ENCODE data around the gene BMP3.
"Not testable (repeated sequence)": the region's sequence is repeated elsewhere in the genome, so short reads cannot be mapped to it uniquely, and the experiment has no call there.

The BMP3 gene

DNA sequence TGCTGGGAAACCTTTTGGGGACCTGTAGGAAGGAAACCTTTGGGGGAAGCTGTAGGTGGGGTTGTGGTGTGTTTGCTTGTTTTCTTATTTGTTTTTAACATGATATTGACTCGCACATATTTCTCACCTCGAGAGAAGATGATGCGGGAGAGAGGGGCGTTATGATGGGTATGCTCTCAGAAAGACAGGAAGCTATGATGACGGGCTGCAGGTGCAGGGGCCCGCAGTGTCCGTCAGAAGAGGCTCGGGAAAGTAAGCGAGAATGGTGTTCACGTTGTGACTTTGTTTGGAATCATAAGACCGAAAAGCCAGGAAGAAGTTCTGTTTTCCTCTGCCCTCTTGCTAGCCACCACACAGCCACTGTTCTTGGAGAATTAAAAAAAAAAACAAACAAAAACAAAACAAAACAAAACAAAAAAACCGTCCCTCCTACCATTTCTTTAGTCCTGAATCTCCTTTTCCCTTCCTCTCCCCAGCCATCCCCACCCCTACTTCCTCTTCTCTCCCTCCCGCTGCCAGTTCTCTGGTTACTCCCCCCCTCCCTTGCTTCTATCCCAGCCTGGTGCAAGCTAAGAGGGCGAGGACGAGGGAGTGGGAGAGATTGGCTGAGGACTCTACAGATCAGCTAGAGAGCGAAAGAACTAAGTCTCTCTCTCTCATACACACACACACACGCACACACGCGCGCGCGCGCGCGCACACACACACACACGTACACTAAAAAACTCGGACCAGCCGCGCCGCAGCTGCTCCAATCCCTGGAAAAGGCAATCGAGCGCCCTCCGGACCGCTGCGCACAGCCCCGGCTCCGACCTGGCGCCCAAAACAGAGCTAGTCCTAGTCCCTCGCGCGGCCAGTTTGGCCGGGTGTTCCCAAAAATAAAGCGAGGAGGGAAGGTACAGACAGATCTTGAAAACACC lies at the start of gene BMP3:
Gene BMP3 (plus strand): TSS at position 648 of the 920 bp plus-strand sequence. CDS start 577 bp downstream, outside the sequence.
- DNase-seq (ENCODE audit: low read depth, low spot score) = no peak

DNA sequence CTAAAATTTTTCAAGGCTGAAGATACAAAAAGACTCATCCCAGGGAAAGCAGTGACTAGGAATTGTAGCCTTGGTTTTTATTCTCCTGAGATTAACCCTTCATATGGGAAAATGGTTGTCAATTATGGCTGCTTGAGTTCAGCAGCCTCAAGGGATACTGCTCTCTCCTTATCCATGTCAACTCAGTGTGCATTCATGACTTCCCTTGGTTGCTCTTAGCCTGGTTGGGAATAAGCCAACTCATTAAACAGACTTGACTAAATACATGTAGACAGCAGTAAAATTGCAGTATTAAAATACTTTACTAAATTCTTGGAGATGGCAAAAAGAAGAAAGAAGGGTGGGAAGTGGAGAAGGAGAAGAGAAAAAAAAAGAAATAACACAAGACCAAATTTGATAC lies 44.5 kb upstream of the BMP3 start:
- DNase-seq (ENCODE audit: low read depth, low spot score) = no peak

GRCh38 chr4:80989921-80990544 lies 40.5 kb upstream of the BMP3 start:
- DNase-seq (ENCODE audit: low read depth, low spot score) = peak; percentile 52

GRCh38 chr4:80990851-80991250 lies 39.7 kb upstream of the BMP3 start:
- no peak for DNase-seq (ENCODE audit: low read depth, low spot score)

GRCh38 chr4:80999943-81000342 lies 30.6 kb upstream of the BMP3 start:
- DNase-seq (ENCODE audit: low read depth, low spot score) = no peak

GRCh38 chr4:81003597-81004111 lies 26.9 kb upstream of the BMP3 start:
- DNase-seq (ENCODE audit: low read depth, low spot score) = no peak

DNA sequence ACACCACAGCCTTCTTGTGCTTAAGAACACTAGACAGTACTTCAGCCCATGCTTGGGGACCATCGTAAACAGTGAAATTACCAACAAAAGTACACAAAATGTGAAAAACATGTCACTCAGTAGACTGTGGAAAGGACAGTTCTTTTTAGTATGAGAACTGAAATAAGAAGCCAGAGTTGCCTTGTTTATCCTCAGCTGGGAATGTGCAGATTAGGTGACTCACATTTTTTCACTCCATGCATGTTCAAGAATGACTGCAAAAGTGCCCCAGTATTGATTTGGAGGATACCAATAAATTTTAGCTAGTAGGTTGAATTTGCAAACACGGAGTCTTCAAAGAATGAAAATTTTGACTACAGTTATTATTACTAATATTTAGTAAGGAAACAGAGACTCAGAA lies 23.1 kb upstream of the BMP3 start:
- DNase-seq (ENCODE audit: low read depth, low spot score) = no peak

DNA sequence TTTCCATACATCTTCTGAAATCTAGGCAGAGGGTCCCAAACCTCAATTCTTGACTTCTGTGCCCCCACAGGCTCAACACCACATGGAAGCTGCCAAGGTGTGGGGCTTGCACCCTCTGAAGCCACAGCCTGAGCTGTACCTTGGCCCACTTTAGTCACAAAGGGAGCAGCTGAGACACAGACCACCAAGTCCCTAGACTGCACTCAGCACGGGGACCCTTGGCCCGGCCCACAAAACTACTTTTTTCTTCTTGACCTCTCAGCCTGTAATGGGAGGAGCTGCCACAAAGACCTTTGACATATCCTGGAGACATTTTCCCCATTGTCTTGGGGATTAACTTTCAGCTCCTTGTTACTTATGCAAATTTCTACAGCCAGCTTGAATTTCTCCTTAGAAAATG lies 13.9 kb upstream of the BMP3 start:
- not testable (repeated sequence) for DNase-seq (ENCODE audit: low read depth, low spot score)

GRCh38 chr4:81019006-81019405 lies 11.5 kb upstream of the BMP3 start:
- no peak for DNase-seq (ENCODE audit: low read depth, low spot score)

- no peak for DNase-seq (ENCODE audit: low read depth, low spot score)
Measured at GRCh38 chr4:81021142-81021944, 9.2 kb upstream of the BMP3 start.

- DNase-seq (ENCODE audit: low read depth, low spot score) = no peak
Measured at GRCh38 chr4:81021981-81022380, 8.5 kb upstream of the BMP3 start.

GRCh38 chr4:81023484-81023883 lies 7.0 kb upstream of the BMP3 start:
- no peak for DNase-seq (ENCODE audit: low read depth, low spot score)

GRCh38 chr4:81030981-81031791 lies 678 bp downstream of the BMP3 start:
- DNase-seq (ENCODE audit: low read depth, low spot score) = no peak

GRCh38 chr4:81031796-81032551 lies 1.5 kb downstream of the BMP3 start:
- DNase-seq (ENCODE audit: low read depth, low spot score) = no peak

- DNase-seq (ENCODE audit: low read depth, low spot score) = no peak
Measured at GRCh38 chr4:81032771-81033684, 2.5 kb downstream of the BMP3 start.

- no peak for DNase-seq (ENCODE audit: low read depth, low spot score)
Measured at GRCh38 chr4:81038636-81039350, 8.3 kb downstream of the BMP3 start.

DNA sequence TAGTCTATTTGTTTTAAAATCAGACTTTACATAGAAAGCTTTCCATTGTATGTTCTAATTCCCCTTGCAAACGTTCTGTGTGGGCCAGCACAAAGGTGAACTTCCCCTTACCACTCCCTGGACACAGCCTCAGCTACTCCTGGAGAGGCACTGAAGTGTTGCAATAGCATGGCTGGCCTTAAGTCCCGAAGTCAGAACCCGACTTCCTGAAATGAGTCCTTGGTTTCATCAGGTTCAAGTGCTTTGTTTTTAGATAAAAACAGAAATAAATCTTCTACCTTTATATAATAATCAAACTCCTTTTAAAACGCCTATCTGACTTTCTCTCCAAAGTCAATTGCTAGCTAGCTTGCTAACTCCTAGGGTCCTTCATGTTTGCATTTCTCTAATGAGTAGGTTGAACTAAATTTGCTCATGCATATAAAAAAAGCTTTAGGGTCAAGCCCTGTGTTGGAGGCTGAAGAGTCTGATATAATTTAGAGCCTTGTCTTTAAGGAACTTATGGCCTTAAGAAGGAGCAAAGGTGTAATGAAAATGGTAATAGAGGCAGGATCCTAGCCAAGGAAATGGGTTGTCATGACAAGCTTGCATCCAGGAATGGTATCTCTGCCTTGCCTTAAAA lies 9.0 kb downstream of the BMP3 start:
- DNase-seq (ENCODE audit: low read depth, low spot score) = no peak

- DNase-seq (ENCODE audit: low read depth, low spot score) = no peak
Measured at GRCh38 chr4:81040012-81040659, 9.6 kb downstream of the BMP3 start.
